SU-DHL-6 (cell line): ENCODE data around the gene BPIFB6.

Source experiments
- H2AFZ ChIP-seq: fragments of 200-600 bp; sonication (generic); 2 replicates; pipeline ENCODE4 v1.6.1; 2014; ENCODE audit warnings: low read depth, mild to moderate bottlenecking, moderate library complexity, mixed read lengths, antibody characterized with exemption, low read length; ENCODE audit not compliant: severe bottlenecking
- H3F3A ChIP-seq: fragments of 200-600 bp; shearing (Covaris generic); 2 replicates; pipeline ENCODE4 v1.6.0; 2016; ENCODE audit warnings: antibody characterized with exemption, mild to moderate bottlenecking; ENCODE audit not compliant: insufficient read depth
- H3K27ac ChIP-seq: fragments of 200-600 bp; sonication (generic); 2 replicates; pipeline ENCODE4 v1.5.1; 2016; ENCODE audit warnings: low read depth, mild to moderate bottlenecking, low read length, moderate library complexity, mixed read lengths
- H3K27me3 ChIP-seq: fragments of 200-600 bp; sonication (generic), shearing (Covaris generic); 2 replicates; pipeline ENCODE4 v1.6.0; 2014; ENCODE audit warnings: mild to moderate bottlenecking, low read length
- H3K36me3 ChIP-seq: fragments of 200-600 bp; sonication (generic); 2 replicates; pipeline ENCODE4 v1.6.1; 2014; ENCODE audit warnings: mild to moderate bottlenecking, low read length, mixed read lengths
- H3K4me2 ChIP-seq: fragments of 300-600, 200-600 bp; shearing (Covaris generic), sonication (generic); 2 replicates; pipeline ENCODE4 v1.6.0; 2014; ENCODE audit warnings: low read length, low read depth, mild to moderate bottlenecking; ENCODE audit not compliant: poor library complexity, severe bottlenecking
- H3K4me3 ChIP-seq: fragments of 200-600 bp; sonication (generic); 2 replicates; pipeline ENCODE4 v1.5.1; 2014; ENCODE audit warnings: antibody characterized with exemption, low read length, mild to moderate bottlenecking, mixed read lengths; ENCODE audit not compliant: insufficient read depth, poor library complexity, severe bottlenecking
- H3K79me2 ChIP-seq: fragments of 200-600 bp; sonication (generic); 2 replicates; pipeline ENCODE4 v1.6.1; 2014; ENCODE audit warnings: mild to moderate bottlenecking, low read length, moderate library complexity; ENCODE audit not compliant: insufficient read depth
- H3K9ac ChIP-seq: fragments of 200-600 bp; sonication (generic); 2 replicates; pipeline ENCODE4 v1.7.0; 2014; ENCODE audit warnings: mild to moderate bottlenecking, low read length
- H3K9me2 ChIP-seq: fragments of 200-600 bp; sonication (generic); replicated peaks from 2 replicates; pipeline ENCODE4 v1.6.1; 2014; ENCODE audit warnings: low read length; ENCODE audit not compliant: insufficient read depth
- H3K9me3 ChIP-seq: fragments of 200-600 bp; sonication (generic); 2 replicates; pipeline ENCODE4 v1.6.1; 2014; ENCODE audit warnings: low read length, mixed read lengths; ENCODE audit not compliant: insufficient read depth
- H4K20me1 ChIP-seq: fragments of 200-600 bp; sonication (generic); 2 replicates; pipeline ENCODE4 v1.6.1; 2014; ENCODE audit warnings: low read depth, mild to moderate bottlenecking, antibody characterized with exemption, low read length, moderate library complexity, mixed read lengths
- CTCF ChIP-seq: fragments of 200-600 bp; sonication (generic); IDR thresholded peaks from one replicate; pipeline ENCODE4 v1.5.1; 2017; ENCODE audit warnings: antibody characterized with exemption, mild to moderate bottlenecking, low read length, moderate library complexity; ENCODE audit not compliant: insufficient read depth, poor library complexity, severe bottlenecking
- EZH2phosphoT487 ChIP-seq: fragments of 200-600 bp; sonication (generic), shearing (Covaris generic); conservative IDR thresholded peaks from 2 replicates; pipeline ENCODE4 v1.6.1; 2018; ENCODE audit warnings: mild to moderate bottlenecking, antibody characterized with exemption, low read length, moderate library complexity, mixed read lengths

The BPIFB6 gene

DNA sequence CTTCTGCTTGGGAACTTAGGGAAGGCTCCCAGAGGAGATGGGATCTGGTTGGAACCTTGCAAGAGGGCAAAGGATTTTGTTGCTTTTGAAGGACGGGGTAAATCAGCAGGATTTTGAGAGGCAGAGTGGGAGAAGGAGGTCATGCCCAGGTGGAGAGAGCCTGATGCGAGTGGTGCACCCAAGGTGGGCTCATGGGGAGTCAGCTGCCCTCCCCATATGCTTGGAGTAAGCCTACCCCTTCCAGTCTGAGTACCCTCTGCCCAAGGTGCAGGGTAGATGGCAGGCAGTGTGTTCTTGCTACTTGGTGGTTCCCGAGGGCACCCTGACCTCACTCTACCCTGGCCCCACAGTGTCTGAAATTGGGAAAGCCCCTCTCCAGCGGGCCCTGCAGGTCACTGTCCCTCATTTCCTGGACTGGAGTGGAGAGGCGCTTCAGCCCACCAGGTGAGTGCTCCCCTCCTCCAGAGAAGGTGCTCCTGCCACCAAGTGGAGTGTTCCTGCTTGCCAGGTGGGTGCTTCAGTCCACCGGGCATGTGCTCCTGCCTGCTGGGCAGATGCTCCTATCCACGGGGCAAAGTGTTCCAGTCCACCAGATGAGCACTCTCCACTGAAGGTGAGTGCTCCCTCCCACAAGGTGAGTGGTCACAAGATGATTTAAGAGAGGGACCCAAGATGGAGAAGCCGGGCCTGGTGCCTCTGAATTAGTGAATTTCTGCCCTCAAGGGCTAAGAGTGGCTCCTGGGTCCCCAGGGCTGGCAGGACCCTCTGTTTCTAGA is 20.6 kb upstream of the BPIFB6 start:
- Histone ChIP-seq H3K27ac (no peak overlapping the region), H4K20me1 (no peaks in the 10 kb centered on the region)

GRCh38 chr20:33012327-33013189 is 18.9 kb upstream of the BPIFB6 start:
- Histone ChIP-seq H2AFZ (no peak overlapping the region), H3K27ac (no peak overlapping the region), H4K20me1 (no peaks in the 10 kb centered on the region), H3K36me3 (no peaks in the 10 kb centered on the region), H3K9me3 (no peaks in the 10 kb centered on the region), H3F3A (no peaks in the 10 kb centered on the region), H3K4me2 (no peak overlapping the region), H3K4me3 (no peak overlapping the region), H3K27me3 (no peaks in the 10 kb centered on the region), H3K79me2 (no peaks in the 10 kb centered on the region), H3K9ac (no peak overlapping the region), H3K9me2 (no peaks in the 10 kb centered on the region)
- TF ChIP-seq CTCF (no peak), EZH2phosphoT487 (0 out of 2 replicates have a peak, but pooled peaks have one; percentile 28)

More for the DNA sequence above, 20.6 kb upstream of the BPIFB6 start:
- Histone ChIP-seq H3K27me3 (no peaks in the 10 kb centered on the region), H3K4me2 (no peak overlapping the region), H3K4me3 (no peak overlapping the region), H3K36me3 (no peaks in the 10 kb centered on the region), H3K79me2 (no peaks in the 10 kb centered on the region), H3F3A (no peaks in the 10 kb centered on the region), H3K9me2 (no peaks in the 10 kb centered on the region), H3K9ac (no peak overlapping the region), H3K9me3 (no peaks in the 10 kb centered on the region), H2AFZ (no peak overlapping the region)
- TF ChIP-seq EZH2phosphoT487: no peak
- no peak for TF ChIP-seq CTCF

- Histone ChIP-seq H3K9ac (no peak overlapping the region), H3K27me3 (no peaks in the 10 kb centered on the region; the same call in 1 of the 2 replicates), H3F3A (no peaks in the 10 kb centered on the region), H3K4me2 (no peak overlapping the region), H3K36me3 (no peaks in the 10 kb centered on the region), H3K9me3 (no peaks in the 10 kb centered on the region), H3K9me2 (no peaks in the 10 kb centered on the region), H3K79me2 (no peaks in the 10 kb centered on the region), H3K4me3 (no peak overlapping the region), H4K20me1 (no peaks in the 10 kb centered on the region), H3K27ac (no peak overlapping the region), H2AFZ (no peak overlapping the region)
- TF ChIP-seq CTCF (no peak), EZH2phosphoT487 (no peak)
These were observed 17.6 kb upstream of the BPIFB6 start for GRCh38 chr20:33013701-33014326.
